Stimulated activated CD4-positive, alpha-beta T cell treated with anti-CD3 and anti-CD28 coated beads, TNF-alpha, amount 100 ng/mL, for 24 hours (primary cell): ENCODE data around the gene LRP8.

ENCODE experiments used
- DNase-seq, 3 experiments: peaks; one replicate each; pipeline ENCODE4 v3.0.0-alpha.2; 2020; ENCODE audit warnings: low read depth in 3 of 3

Gene LRP8

GRCh38 chr1:53321776-53322602 lies 5.9 kb downstream of the LRP8 start:
- no peak for DNase-seq

- no peak for DNase-seq
Measured at GRCh38 chr1:53321366-53321765, 6.5 kb downstream of the LRP8 start.

GRCh38 chr1:53320646-53321045 lies 7.2 kb downstream of the LRP8 start:
- no peak for DNase-seq

DNA sequence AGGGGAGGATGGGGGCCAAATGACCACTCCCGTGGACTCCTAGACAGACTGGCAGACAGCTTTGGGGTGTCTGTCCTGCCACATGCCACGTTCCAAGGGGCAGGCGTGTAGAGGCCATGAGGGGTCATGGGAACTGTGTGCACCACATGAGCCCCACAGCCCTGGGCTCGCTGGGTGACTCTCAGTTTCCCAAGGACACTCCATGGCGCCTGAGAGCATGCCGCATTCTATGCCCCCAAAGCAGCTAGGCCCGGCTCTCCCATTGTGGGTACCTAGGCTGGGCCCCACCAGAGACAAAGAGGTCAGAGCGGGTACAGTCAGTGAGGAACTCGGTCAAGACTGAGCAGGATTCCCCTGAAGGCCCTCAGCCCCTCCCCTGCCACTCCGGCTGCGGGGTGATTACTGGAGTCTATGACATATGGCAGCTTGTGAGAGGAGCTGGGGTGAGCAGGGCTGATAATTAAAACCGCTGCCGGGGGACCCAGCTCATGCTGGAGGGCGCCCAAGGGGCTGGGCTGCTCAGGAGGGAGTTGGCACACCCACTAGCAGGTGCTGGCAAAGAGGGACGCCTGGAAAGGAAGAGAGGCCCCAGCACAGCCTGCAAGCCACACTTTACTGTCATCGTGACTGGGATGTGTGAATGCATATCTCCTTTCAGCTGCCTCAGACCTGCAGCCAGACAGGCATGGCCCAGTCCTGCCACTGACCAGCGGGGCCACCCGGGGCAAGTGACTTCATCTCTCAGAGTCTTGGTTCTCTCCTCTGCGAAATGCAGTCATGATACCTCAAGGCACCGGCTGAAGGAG lies 8.4 kb downstream of the LRP8 start:
- DNase-seq = no peak

DNA sequence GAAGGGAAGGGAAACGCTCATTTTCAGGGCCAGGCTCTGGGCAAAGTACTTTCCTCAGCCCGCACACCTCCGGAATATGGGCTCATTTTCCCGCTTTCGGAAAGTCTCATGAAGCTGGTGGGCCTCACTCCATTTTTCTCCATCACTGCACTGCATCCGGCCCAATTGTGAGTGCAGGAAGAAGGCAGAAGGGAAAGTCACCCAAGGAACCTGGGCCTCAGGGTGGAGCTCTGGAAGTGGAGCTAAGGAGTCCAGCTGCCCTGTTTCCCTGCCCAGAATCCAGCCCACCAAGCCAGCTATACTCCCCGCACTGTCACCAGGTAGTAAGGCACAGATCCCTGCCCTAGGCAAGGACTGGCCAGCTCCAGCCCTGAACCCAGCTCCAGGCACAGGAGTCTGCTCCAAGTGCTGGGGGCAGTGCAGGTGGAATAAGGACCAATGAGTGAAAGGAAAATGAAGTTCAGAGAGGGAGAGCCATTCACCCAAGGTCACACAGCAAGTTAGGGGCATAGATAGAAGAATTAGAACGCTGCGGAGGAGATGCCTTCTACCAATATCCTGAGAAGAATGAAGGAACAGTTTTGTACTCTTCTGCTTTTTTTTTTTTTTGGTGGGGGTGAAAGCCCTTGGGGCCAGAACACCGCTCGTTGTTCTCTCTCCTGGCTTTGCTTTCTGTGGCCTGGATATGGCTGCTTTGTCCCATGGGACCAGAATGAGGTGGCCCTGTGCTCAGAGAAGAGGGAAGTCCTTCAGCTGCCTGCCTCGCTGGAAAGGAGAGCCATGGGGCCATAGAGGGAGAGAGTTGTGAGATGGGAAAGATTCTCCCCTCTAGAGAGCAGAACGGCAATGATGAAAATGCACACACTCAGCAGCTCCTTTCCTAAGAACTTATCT lies 10.0 kb downstream of the LRP8 start:
- no peak for DNase-seq

DNA sequence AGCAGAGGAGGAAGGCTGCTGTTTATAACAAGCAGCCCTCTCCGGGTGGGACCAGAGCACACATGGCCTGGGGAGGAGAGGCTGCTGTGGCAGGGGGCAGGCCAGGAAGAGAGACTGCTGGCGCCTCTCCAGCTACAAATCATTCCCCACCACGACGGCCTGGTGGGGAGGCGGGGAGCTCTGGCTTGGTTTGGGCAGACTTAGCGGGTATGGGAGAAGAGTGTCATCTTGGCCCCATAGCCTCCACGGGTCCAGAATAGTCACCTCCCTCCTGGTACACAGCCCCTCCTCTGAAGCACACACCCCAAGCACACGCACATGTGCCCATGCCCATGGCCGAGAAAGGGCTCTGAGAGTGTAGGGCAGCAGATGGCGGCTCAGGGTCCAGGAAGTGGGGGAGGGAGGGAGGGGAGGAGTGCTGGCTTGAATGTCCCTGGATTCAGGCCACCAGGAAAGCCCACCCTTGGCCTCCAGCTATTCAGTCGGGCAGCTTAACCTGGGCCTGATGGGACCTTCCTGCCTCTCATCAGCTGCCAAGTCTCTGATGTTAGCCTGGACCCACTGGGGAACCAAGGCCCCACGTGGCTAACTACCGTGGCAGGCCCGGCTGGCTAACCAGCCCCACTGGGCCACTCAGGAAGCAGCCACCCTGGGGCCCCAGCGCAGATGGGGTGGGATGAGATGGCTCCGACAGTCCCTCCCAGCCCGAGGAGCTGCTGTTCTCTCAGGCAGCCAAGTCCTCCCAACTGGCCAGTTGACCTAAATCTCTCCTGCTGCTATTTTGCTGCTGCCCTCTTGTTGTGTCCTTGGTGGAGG lies 10.9 kb downstream of the LRP8 start:
- DNase-seq = no peak

DNA sequence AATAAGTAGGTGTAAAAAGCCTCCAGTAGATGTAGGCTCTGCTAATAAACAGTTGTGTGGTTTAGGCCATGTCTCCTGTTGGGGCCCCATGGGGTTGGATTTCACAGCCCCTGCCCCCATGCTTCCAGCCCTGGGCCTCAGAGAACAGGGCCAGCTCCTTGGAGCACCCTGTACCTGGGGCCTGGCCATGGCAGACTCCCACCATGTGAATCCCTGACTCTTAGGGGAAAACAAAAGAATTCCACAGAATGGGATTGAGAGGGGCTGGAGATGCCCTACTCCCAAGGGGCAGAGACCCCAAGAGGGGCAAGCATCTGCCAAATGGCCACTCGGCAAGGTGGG lies 11.5 kb downstream of the LRP8 start:
- DNase-seq = no peak

GRCh38 chr1:53315456-53316423 lies 12.1 kb downstream of the LRP8 start:
- no peak for DNase-seq

GRCh38 chr1:53315046-53315445 lies 12.8 kb downstream of the LRP8 start:
- DNase-seq = no peak

DNA sequence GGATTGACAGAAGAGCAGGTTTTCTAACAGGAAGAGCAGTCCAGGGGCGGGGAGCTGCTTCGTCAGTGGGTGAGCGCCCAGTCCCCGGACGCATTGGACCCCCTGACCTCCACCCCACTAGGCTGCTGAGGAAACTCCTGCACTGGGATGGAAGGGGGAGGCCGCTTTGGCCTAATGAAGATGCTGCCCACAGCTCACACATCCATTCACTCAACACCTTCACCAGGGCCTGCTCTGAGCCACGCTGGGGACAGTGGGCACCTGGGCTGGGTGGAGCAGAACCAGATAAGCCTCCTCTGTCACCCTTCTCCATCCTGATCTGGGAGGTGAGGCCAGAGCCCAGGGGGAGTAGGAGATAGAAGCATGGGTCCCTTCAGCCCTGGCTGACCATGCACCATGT lies 13.3 kb downstream of the LRP8 start:
- no peak for DNase-seq

- no peak for DNase-seq
Measured at GRCh38 chr1:53314096-53314495, 13.8 kb downstream of the LRP8 start.

DNA sequence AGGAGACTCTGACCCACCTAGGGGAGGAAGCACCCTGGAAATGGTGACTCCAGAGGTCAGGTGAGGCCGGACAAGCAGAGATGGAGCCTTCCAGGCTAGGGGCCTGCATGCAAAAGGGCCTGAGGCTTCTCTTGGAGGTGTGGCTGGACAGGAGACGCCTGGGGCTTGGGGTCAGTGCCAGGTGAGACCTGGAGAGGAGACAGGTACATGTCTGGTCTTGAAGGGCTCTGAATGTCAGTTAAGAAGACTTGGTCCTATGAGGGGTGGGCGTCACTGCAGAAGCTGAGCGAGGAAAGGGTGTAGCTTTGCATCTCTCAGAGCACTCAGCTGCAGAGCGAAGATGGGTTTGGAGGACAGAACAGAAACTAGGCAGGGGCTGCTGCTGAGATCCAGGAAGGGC lies 14.3 kb downstream of the LRP8 start:
- DNase-seq = no peak

DNA sequence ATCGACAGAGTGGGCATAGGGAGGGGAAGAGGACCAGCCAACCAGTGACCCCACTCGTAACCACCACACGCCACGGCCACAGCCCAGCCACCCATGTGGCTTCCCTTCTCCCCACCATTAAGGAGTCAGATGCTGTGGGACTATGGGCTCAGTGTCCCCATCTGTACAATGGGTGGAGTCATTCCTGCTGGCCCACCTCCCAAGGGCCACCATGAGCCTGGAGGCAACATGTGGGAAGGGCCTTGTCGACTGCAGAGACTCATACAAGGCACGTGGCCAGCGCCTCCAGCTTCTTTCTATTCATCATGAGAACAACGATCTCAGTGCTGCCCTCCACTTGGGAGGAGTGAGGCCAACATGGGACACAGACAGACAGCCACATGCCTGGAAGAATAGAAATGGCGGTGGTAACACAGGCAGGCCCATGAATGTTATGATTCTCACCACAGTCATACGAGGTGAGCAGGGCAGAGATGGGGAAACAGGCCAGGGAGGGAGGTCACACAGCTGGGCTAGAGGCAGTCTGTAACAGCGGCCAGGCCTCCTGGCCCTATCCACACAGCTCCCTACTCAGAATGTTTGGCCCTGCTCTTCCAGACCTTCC lies 16.1 kb downstream of the LRP8 start:
- no peak for DNase-seq

- DNase-seq = no peak
Measured at GRCh38 chr1:53310847-53311681, 16.8 kb downstream of the LRP8 start.

DNA sequence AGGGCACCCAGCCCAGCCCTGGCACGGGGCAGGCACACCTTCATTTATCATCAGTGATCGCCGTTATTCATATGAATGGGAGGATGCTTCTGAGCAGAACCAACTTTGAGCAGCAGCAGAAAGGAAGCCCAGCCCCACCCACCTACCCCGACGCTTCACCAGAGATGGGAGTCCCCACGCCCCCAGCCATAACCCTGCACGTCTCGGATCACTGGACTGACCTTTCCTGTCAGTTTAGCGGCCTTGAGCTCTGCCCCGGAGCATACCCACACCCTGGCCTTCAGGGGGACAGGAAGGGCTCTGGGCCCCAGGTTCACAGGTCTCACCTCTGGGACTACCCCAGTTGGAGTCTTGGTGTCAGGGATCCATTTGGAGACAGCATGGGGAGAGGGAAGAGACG lies 18.1 kb downstream of the LRP8 start:
- DNase-seq = no peak

GRCh38 chr1:53308506-53308905 lies 19.4 kb downstream of the LRP8 start:
- no peak for DNase-seq

DNA sequence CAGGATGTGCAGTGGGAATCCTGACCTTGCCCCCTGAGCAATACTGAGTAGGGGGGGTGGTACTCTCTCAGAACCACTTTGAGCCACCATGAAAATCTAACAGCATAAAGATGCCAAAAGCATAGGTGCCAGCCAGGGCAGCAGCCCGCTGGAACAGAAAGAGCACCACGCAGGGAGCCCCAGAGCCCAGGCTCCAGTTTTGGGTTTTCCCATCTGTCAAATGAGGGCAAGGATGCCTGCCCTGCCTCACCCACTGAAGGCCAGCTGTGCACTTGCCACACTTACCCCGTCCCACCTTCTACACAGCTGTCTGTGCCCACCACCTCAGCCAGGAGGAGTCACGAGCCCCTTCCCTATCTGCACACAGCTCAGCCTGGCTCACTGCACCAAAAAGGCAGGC lies 20.8 kb downstream of the LRP8 start:
- DNase-seq = no peak

DNA sequence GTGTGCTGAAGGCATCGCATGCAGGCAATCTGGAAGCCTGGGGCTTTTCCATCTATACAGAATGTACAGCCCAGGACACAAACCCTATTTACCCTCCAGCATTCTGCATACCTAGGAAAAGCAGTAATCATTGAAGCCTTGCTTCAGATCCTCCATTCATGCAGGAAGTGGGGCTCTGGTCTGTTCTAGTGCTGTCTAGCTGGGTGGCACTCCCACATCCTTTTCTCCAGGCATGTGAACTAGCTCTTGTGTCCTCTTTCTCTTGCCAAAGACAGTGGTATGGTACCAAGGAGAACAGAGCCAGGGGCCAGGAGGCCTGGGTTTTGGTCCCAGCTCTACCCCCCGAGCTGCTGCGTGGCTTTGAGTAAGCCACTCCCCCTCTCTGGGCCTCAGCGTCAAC lies 21.7 kb downstream of the LRP8 start:
- no peak for DNase-seq

DNA sequence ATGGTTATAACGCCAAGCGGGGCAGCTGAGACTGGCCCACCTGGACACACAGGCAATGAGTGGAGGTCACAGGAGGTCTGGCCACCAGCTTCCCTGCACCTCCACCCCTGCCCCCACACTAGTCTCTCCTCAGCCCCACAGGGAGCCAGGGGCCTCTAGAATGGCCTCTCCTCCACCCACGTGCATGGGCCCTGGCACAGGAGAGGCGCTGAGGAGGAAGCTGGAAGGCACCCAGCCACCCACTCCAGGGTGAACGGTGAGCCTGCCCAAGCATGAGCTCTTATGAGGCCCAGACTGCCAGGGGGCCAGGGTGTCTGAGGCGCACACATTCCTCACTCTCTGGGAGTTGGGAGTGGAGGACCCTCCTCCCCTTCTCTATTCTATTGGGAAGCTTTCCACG lies 22.2 kb downstream of the LRP8 start:
- no peak for DNase-seq
